HepG2 (cell line): ENCODE data around the gene BRAP. TPM values are rescaled to one million over a fixed set of nuclear protein-coding genes. Genes with fewer than 3 reads are reported as not detected.

Experiments
- CEBPB ChIP-seq: IDR thresholded peaks from 2 replicates; pipeline ENCODE4 v1.6.1; 2011; ENCODE audit warnings: low read depth, low read length, improper control_type of control experiment, borderline replicate concordance
- HHEX ChIP-seq: IDR thresholded peaks from 2 replicates; pipeline ENCODE4 v1.6.1; 2016; ENCODE audit warnings: control low read depth
- PAWR ChIP-seq: sonication (generic); formaldehyde crosslinking; IDR thresholded peaks from 2 replicates; pipeline ENCODE4 v1.4.0; 2020; ENCODE audit warnings: missing genetic modification reagents, mild to moderate bottlenecking, borderline replicate concordance
- POGZ ChIP-seq: sonication (generic); formaldehyde crosslinking; IDR thresholded peaks from 2 replicates; pipeline ENCODE4 v1.4.0; 2020; ENCODE audit warnings: mild to moderate bottlenecking, missing genetic modification reagents
- SNAI1 ChIP-seq: sonication (generic); formaldehyde crosslinking; IDR thresholded peaks from 2 replicates; pipeline ENCODE4 v1.5.0; 2020; ENCODE audit warnings: mild to moderate bottlenecking, missing genetic modification reagents, borderline replicate concordance
- SRSF1 ChIP-seq: fragments of 200-400 bp; formaldehyde crosslinking; optimal IDR thresholded peaks from 2 replicates; pipeline ENCODE3; 2017; ENCODE audit warnings: mild to moderate bottlenecking, low read depth, low read length, moderate library complexity
- SUZ12 ChIP-seq: fragments of 150-350 bp; IDR thresholded peaks from 2 replicates; pipeline ENCODE4 v1.6.1; 2014; ENCODE audit warnings: low read depth, low read length
- TOE1 ChIP-seq: sonication (generic); formaldehyde crosslinking; IDR thresholded peaks from 2 replicates; pipeline ENCODE4 v1.4.0; 2020; ENCODE audit warnings: mild to moderate bottlenecking, missing genetic modification reagents
- ZNF10 ChIP-seq: sonication (generic); formaldehyde crosslinking; IDR thresholded peaks from 2 replicates; pipeline ENCODE4 v1.4.0; 2020; ENCODE audit warnings: mild to moderate bottlenecking, low read depth, missing genetic modification reagents, borderline replicate concordance
- ZNF207 ChIP-seq: fragments of 450-650 bp; IDR thresholded peaks from 2 replicates; pipeline ENCODE4 v1.6.1; 2016; ENCODE audit warnings: antibody characterized with exemption, borderline replicate concordance
- ZNF274 ChIP-seq: sonication (generic); formaldehyde crosslinking; IDR thresholded peaks from 2 replicates; pipeline ENCODE4 v1.5.1; 2020; ENCODE audit warnings: mild to moderate bottlenecking, missing genetic modification reagents
- ZNF317 ChIP-seq: sonication (generic); formaldehyde crosslinking; IDR thresholded peaks from 2 replicates; pipeline ENCODE4 v1.5.0; 2020; ENCODE audit warnings: mild to moderate bottlenecking, missing genetic modification reagents
- polyA plus RNA-seq, 8 experiments: library from polyadenylated mRNA; depleted of rRNA in 3 of 8; stranded (reverse) in 7 of 8; unstranded in 1 of 8; fragments of >200 nt; fragmentation: Illumina TruSeq in 4 of 8; extraction: Trizol in 4 of 8; gene quantifications; 2 replicates each; pipeline versions ENCODE4 v1.2.1 to v1.2.3, GENCODE V29; 2011 to 2016; ENCODE audit warnings: low read depth in 4 of 8, missing spikeins in 1 of 8, mixed read lengths in 1 of 8; ENCODE audit not compliant: insufficient read depth in 1 of 8
- total RNA-seq, 5 experiments: library from RNA; depleted of rRNA; stranded (reverse); fragments of >200 nt; fragmentation: Illumina TruSeq; extraction: Trizol; gene quantifications; 2 replicates each; pipeline ENCODE4 v1.2.3, GENCODE V29; 2016; ENCODE audit warnings: low read depth in 1 of 5
- TF ChIP-seq, protein P1 (sequence below): sonication (generic); formaldehyde crosslinking; IDR thresholded peaks from 2 replicates; pipeline ENCODE4 v1.8.1; 2023; ENCODE audit warnings: mild to moderate bottlenecking, missing genetic modification reagents, borderline replicate concordance
- TF ChIP-seq, protein P2 (sequence below): sonication (generic); formaldehyde crosslinking; IDR thresholded peaks from 2 replicates; pipeline ENCODE4 v1.4.0; 2020; ENCODE audit warnings: missing genetic modification reagents
- TF ChIP-seq, protein P3 (sequence below): sonication (generic); formaldehyde crosslinking; IDR thresholded peaks from 2 replicates; pipeline ENCODE4 v1.5.1; 2020; ENCODE audit warnings: mild to moderate bottlenecking, missing genetic modification reagents, moderate library complexity
- TF ChIP-seq, protein P4 (sequence below): sonication (generic); formaldehyde crosslinking; IDR thresholded peaks from 2 replicates; pipeline ENCODE4 v1.4.0; 2020; ENCODE audit warnings: mild to moderate bottlenecking, missing genetic modification reagents
- TF ChIP-seq, protein P5 (sequence below): sonication (generic); formaldehyde crosslinking; IDR thresholded peaks from 2 replicates; pipeline ENCODE4 v1.8.0; 2022; ENCODE audit warnings: missing genetic modification reagents, mild to moderate bottlenecking, inconsistent platforms, borderline replicate concordance
- TF ChIP-seq, protein P6 (sequence below): sonication (generic); formaldehyde crosslinking; IDR thresholded peaks from 2 replicates; pipeline ENCODE4 v1.5.0; 2020; ENCODE audit warnings: missing genetic modification reagents

BRAP gene
- total and polyA plus RNA-seq, 2 of the 13 experiments (the other 11 are each of a cell fraction or from before 2014, with no cell fraction given) = 8.1 to 15.4 TPM

DNA sequence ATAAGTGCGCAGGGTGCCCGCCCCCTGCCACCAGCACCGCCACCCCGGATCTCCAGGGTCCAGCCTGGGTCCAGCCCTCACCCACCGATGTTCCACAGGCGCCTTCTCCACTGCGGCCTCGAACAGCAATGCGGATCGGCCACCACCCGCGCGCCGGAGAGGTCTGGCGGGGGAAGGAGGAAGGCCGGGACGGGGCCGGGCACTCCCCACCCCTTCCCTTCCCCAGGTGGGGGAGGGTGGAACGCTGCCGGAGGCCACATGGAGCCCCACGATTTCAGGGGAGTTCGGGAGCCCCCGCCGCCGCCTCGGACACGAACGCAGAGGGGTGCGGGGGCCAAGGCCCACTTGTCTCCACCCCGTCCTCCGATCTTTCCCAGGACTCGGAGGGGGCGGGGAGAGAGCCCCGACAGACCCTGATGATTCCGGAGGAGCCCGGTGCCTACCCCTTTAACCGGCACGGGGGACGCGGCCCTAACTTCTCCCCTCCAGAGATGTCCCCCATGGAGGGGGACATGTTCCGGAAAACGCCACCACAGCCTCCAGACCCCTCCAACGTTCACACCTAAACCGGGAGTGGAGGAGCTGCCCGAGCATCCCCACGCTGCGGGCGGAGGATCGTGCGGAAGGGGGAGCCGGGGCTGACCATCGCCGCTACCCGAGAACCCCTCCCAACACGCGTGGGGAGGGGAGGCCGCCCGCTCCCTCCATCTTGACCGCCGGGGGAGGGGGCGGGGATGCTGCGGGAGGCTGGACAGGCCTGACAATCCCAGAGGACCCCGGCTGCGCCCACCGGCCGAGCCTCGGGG, 87.7 kb downstream of the BRAP start (continued):
- TF ChIP-seq SUZ12 (no peak), ZNF10 (CRISPR knock-in tag) (no peak), PAWR (CRISPR knock-in tag) (no peak), SRSF1 (no peak), POGZ (no peak), ZNF317 (CRISPR knock-in tag) (no peak), HHEX (CRISPR knock-in tag) (no peak), TOE1 (CRISPR knock-in tag) (no peak), ZNF207 (no peak), CEBPB (no peak), SNAI1 (CRISPR knock-in tag) (0 out of 2 replicates have a peak, but pooled peaks have one; percentile 59), ZNF274 (CRISPR knock-in tag) (no peak)
- TF ChIP-seq, protein P1, sequence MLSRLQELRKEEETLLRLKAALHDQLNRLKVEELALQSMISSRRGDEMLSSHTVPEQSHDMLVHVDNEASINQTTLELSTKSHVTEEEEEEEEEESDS (CRISPR knock-in tag) = no peak
- TF ChIP-seq, protein P2, sequence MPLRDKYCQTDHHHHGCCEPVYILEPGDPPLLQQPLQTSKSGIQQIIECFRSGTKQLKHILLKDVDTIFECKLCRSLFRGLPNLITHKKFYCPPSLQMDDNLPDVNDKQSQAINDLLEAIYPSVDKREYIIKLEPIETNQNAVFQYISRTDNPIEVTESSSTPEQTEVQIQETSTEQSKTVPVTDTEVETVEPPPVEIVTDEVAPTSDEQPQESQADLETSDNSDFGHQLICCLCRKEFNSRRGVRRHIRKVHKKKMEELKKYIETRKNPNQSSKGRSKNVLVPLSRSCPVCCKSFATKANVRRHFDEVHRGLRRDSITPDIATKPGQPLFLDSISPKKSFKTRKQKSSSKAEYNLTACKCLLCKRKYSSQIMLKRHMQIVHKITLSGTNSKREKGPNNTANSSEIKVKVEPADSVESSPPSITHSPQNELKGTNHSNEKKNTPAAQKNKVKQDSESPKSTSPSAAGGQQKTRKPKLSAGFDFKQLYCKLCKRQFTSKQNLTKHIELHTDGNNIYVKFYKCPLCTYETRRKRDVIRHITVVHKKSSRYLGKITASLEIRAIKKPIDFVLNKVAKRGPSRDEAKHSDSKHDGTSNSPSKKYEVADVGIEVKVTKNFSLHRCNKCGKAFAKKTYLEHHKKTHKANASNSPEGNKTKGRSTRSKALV = no peak
- TF ChIP-seq, protein P3, sequence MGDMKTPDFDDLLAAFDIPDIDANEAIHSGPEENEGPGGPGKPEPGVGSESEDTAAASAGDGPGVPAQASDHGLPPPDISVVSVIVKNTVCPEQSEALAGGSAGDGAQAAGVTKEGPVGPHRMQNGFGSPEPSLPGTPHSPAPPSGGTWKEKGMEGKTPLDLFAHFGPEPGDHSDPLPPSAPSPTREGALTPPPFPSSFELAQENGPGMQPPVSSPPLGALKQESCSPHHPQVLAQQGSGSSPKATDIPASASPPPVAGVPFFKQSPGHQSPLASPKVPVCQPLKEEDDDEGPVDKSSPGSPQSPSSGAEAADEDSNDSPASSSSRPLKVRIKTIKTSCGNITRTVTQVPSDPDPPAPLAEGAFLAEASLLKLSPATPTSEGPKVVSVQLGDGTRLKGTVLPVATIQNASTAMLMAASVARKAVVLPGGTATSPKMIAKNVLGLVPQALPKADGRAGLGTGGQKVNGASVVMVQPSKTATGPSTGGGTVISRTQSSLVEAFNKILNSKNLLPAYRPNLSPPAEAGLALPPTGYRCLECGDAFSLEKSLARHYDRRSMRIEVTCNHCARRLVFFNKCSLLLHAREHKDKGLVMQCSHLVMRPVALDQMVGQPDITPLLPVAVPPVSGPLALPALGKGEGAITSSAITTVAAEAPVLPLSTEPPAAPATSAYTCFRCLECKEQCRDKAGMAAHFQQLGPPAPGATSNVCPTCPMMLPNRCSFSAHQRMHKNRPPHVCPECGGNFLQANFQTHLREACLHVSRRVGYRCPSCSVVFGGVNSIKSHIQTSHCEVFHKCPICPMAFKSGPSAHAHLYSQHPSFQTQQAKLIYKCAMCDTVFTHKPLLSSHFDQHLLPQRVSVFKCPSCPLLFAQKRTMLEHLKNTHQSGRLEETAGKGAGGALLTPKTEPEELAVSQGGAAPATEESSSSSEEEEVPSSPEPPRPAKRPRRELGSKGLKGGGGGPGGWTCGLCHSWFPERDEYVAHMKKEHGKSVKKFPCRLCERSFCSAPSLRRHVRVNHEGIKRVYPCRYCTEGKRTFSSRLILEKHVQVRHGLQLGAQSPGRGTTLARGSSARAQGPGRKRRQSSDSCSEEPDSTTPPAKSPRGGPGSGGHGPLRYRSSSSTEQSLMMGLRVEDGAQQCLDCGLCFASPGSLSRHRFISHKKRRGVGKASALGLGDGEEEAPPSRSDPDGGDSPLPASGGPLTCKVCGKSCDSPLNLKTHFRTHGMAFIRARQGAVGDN (CRISPR knock-in tag) = peak; percentile 74
- TF ChIP-seq, protein P4, sequence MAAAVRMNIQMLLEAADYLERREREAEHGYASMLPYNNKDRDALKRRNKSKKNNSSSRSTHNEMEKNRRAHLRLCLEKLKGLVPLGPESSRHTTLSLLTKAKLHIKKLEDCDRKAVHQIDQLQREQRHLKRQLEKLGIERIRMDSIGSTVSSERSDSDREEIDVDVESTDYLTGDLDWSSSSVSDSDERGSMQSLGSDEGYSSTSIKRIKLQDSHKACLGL (CRISPR knock-in tag) = no peak
- TF ChIP-seq, protein P5, sequence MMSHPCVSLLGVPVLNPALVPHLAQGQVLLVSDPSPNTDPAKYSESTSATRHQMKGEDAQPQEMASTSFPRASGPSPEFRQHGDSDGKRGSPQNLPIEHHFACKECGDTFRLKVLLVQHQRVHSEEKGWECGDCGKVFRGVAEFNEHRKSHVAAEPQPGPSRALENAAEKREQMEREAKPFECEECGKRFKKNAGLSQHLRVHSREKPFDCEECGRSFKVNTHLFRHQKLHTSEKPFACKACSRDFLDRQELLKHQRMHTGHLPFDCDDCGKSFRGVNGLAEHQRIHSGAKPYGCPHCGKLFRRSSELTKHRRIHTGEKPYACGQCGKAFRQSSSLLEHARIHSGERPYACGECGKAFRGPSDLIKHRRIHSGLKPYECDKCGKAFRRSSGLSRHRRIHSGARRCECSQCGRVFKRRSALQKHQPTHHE (CRISPR knock-in tag) = no peak
- TF ChIP-seq, protein P6, sequence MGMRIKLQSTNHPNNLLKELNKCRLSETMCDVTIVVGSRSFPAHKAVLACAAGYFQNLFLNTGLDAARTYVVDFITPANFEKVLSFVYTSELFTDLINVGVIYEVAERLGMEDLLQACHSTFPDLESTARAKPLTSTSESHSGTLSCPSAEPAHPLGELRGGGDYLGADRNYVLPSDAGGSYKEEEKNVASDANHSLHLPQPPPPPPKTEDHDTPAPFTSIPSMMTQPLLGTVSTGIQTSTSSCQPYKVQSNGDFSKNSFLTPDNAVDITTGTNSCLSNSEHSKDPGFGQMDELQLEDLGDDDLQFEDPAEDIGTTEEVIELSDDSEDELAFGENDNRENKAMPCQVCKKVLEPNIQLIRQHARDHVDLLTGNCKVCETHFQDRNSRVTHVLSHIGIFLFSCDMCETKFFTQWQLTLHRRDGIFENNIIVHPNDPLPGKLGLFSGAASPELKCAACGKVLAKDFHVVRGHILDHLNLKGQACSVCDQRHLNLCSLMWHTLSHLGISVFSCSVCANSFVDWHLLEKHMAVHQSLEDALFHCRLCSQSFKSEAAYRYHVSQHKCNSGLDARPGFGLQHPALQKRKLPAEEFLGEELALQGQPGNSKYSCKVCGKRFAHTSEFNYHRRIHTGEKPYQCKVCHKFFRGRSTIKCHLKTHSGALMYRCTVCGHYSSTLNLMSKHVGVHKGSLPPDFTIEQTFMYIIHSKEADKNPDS (CRISPR knock-in tag) = no peak
